22Rv1 (cell line): ENCODE measurements around the gene OR7A10.

Experiments
- CTCF ChIP-seq: fragments of 450-650 bp; IDR thresholded peaks from 2 replicates; pipeline ENCODE4 v1.5.1; 2017; ENCODE audit warnings: mild to moderate bottlenecking
- ZFX ChIP-seq: fragments of 450-650 bp; IDR thresholded peaks from 2 replicates; pipeline ENCODE4 v1.6.1; 2017; ENCODE audit warnings: antibody characterized with exemption, borderline replicate concordance

DNA sequence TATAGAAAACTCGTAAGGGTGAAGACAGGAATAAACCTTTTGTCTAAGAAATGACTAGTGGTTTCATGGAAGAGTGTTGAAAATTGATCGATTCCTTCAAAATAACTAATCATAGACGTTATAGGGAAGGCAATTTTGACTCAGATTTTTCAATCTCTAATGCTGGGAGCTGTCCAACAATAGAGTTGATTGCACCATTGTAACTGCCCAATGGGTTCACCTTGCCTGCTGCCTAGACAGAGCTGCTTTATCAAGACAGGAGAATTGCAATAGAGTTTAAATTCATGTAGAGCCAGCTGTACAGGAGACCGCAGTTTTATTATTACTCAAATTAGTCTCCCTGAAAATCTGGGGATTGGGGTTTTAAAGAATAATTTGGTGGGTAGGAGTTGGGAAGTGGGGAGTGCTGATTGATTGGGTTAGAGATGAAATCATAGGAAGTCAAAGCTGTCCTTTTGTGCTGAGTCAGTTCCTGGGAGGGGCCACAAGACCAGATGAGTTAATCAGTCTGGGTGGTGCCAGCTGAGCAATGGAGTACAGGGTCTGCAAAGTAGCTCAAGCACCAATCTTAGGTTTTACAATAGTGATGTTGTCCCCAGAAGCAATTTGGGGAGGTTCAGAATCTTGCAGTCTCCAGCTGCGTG is 53.5 kb downstream of the OR7A10 start:
- TF ChIP-seq CTCF (no peak), ZFX (no peak)
